Measurements from ENCODE around the gene TUBB1. TPM values are rescaled to one million over a fixed set of nuclear protein-coding genes. Genes with fewer than 3 reads are reported as not detected.
A peak's percentile ranks its signal among the peaks of the same experiment; 100 is the strongest.

The TUBB1 gene
- total and polyA plus RNA-seq, 2 of the 13 experiments (the other 11 are each of a cell fraction or from before 2014, with no cell fraction given): 0.11 to 57.6 TPM

DNA sequence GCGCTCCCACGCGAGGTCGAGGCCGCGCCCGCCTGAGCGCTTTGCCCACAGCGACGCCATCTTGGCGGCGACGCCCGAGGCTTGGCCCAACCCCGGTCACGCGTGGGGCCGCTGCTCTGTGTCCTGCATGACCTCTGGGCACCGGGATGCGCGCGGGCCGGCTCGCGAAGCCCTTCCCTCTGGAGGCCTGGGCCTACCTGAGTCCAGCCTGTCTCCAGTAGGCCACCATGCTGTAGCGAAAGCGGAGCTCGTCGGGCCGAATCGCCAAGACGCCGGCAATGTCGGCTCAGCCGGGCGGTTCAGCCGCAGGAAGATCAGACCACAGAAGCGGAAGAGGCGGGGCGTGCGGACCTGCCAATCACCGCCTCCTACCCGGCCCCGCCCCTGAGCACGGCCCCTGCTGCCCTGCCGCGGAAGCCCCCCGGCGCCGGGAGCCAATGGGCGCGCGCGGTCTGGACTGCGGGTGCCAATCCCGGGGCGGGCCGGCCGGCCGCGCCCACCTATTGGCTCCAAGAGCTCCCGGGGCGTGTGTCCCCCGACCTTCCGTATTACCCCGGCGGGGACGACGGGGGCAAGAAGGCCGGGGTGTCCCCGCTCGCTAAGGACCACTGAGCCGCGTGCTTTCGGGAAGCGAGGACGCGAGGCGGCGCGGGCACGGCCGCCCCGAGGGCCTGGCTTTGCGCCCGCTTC, 12.9 kb downstream of the TUBB1 start, which contains the start of gene ATP5F1E (continued):
- TF ChIP-seq, protein P1, sequence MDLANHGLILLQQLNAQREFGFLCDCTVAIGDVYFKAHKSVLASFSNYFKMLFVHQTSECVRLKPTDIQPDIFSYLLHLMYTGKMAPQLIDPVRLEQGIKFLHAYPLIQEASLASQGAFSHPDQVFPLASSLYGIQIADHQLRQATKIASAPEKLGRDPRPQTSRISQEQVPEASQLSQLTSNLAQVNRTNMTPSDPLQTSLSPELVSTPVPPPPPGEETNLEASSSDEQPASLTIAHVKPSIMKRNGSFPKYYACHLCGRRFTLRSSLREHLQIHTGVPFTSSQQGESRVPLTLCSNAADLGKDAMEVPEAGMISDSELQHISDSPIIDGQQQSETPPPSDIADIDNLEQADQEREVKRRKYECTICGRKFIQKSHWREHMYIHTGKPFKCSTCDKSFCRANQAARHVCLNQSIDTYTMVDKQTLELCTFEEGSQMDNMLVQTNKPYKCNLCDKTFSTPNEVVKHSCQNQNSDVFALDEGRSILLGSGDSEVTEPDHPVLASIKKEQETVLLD (CRISPR knock-in tag; IDR thresholded peaks at IDR 0.05; ENCODE audit: low read depth): peak; percentile 50; the same call in 1 of the 2 replicates
- TF ChIP-seq ZNF234 (CRISPR knock-in tag; conservative IDR thresholded peaks at IDR 0.05): peak; percentile 84; the same call in 1 of the 2 replicates
- TF ChIP-seq ZFP62 (CRISPR knock-in tag; IDR thresholded peaks at IDR 0.05): no peak
- TF ChIP-seq GFI1 (CRISPR knock-in tag; IDR thresholded peaks at IDR 0.05; ENCODE audit: borderline replicate concordance): peak; percentile 84; the same call in 1 of the 2 replicates
- peak; percentile 17; the same call in 1 of the 2 replicates for TF ChIP-seq ARNTL (CRISPR knock-in tag; IDR thresholded peaks at IDR 0.05)
- peak; percentile 90; the same call in 1 of the 2 replicates for TF ChIP-seq ZNF747 (CRISPR knock-in tag; IDR thresholded peaks at IDR 0.05; ENCODE audit: borderline replicate concordance)
- peak; percentile 89 for TF ChIP-seq KDM4B (CRISPR knock-in tag; IDR thresholded peaks at IDR 0.05)
- no peak; the same call in 1 of the 2 replicates for TF ChIP-seq ZNF251 (CRISPR knock-in tag; IDR thresholded peaks at IDR 0.05)
- no peak for TF ChIP-seq KAT2B (IDR thresholded peaks at IDR 0.05; ENCODE audit: borderline replicate concordance, low read depth, low read length)
- TF ChIP-seq ZNF10 (CRISPR knock-in tag; IDR thresholded peaks at IDR 0.05; ENCODE audit: borderline replicate concordance, low read depth): 0 out of 2 replicates have a peak, but pooled peaks have one; percentile 76
- peak; percentile 41 for TF ChIP-seq FOXA3 (CRISPR knock-in tag; IDR thresholded peaks at IDR 0.05)
- TF ChIP-seq ZNF891 (CRISPR knock-in tag; IDR thresholded peaks at IDR 0.05): peak; percentile 93; the same call in 1 of the 2 replicates
- no peak for TF ChIP-seq ATF7 (IDR thresholded peaks at IDR 0.05)
- TF ChIP-seq ATF7 (CRISPR knock-in tag; IDR thresholded peaks at IDR 0.05): no peak
- peak; percentile 60; the same call in 1 of the 2 replicates for TF ChIP-seq ARID2 (CRISPR knock-in tag; IDR thresholded peaks at IDR 0.05; ENCODE audit: borderline replicate concordance)
- TF ChIP-seq HMGA1 (CRISPR knock-in tag; conservative IDR thresholded peaks at IDR 0.05): no peak
- peak; percentile 95 for TF ChIP-seq ZNF160 (CRISPR knock-in tag; IDR thresholded peaks at IDR 0.05)
- peak; percentile 92; the same call in 1 of the 2 replicates for TF ChIP-seq ZNF570 (CRISPR knock-in tag; IDR thresholded peaks at IDR 0.05; ENCODE audit: borderline replicate concordance)
- TF ChIP-seq, protein P2, sequence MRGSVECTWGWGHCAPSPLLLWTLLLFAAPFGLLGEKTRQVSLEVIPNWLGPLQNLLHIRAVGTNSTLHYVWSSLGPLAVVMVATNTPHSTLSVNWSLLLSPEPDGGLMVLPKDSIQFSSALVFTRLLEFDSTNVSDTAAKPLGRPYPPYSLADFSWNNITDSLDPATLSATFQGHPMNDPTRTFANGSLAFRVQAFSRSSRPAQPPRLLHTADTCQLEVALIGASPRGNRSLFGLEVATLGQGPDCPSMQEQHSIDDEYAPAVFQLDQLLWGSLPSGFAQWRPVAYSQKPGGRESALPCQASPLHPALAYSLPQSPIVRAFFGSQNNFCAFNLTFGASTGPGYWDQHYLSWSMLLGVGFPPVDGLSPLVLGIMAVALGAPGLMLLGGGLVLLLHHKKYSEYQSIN (CRISPR knock-in tag; IDR thresholded peaks at IDR 0.05; ENCODE audit: borderline replicate concordance): no peak
- peak; percentile 61; the same call in 1 of the 2 replicates for TF ChIP-seq FOXK1 (CRISPR knock-in tag; IDR thresholded peaks at IDR 0.05; ENCODE audit: borderline replicate concordance, low read depth)
- TF ChIP-seq POLR2A (IDR thresholded peaks at IDR 0.05; ENCODE audit: insufficient read depth in 1 of 2, low read depth in 2 of 2, low read length in 2 of 2): peak; percentile 91 to 95
- TF ChIP-seq PCBP2 (optimal IDR thresholded peaks at IDR 0.05; ENCODE audit: low read depth, low read length, poor library complexity, severe bottlenecking): no peak
- 0 out of 2 replicates have a peak, but pooled peaks have one; percentile 12 for TF ChIP-seq RBAK (CRISPR knock-in tag; IDR thresholded peaks at IDR 0.05)
- peak; percentile 76 for TF ChIP-seq HDAC2 (CRISPR knock-in tag; IDR thresholded peaks at IDR 0.05)
- TF ChIP-seq HNRNPLL (IDR thresholded peaks at IDR 0.05; ENCODE audit: low read depth, low read length, poor library complexity, severe bottlenecking): peak; percentile 79
- TF ChIP-seq KLF16 (CRISPR knock-in tag; IDR thresholded peaks at IDR 0.05): peak; percentile 84 to 93; a peak in 3 of 4 replicates
- TF ChIP-seq, protein P3, sequence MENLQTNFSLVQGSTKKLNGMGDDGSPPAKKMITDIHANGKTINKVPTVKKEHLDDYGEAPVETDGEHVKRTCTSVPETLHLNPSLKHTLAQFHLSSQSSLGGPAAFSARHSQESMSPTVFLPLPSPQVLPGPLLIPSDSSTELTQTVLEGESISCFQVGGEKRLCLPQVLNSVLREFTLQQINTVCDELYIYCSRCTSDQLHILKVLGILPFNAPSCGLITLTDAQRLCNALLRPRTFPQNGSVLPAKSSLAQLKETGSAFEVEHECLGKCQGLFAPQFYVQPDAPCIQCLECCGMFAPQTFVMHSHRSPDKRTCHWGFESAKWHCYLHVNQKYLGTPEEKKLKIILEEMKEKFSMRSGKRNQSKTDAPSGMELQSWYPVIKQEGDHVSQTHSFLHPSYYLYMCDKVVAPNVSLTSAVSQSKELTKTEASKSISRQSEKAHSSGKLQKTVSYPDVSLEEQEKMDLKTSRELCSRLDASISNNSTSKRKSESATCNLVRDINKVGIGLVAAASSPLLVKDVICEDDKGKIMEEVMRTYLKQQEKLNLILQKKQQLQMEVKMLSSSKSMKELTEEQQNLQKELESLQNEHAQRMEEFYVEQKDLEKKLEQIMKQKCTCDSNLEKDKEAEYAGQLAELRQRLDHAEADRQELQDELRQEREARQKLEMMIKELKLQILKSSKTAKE (CRISPR knock-in tag; IDR thresholded peaks at IDR 0.05; ENCODE audit: borderline replicate concordance): no peak
